HEK293 (cell line): ENCODE results near the gene KRT82.

ENCODE experiments used
- KLF1 ChIP-seq: fragments of 450-650 bp; formaldehyde crosslinking; IDR thresholded peaks from 2 replicates; pipeline ENCODE4 v1.5.1; 2016; ENCODE audit warnings: missing biosample characterization, missing genetic modification characterization
- KLF10 ChIP-seq: fragments of 450-650 bp; IDR thresholded peaks from 2 replicates; pipeline ENCODE4 v1.5.1; 2018; ENCODE audit warnings: missing biosample characterization, mild to moderate bottlenecking, missing genetic modification characterization
- MEIS1 ChIP-seq: sonication (generic); formaldehyde crosslinking; IDR thresholded peaks from 2 replicates; pipeline ENCODE4 v1.8.1; 2022; ENCODE audit warnings: missing genetic modification reagents, mild to moderate bottlenecking, borderline replicate concordance
- ZNF121 ChIP-seq: fragments of 450-650 bp; formaldehyde crosslinking; IDR thresholded peaks from 2 replicates; pipeline ENCODE4 v1.5.1; 2016; ENCODE audit warnings: missing biosample characterization, missing genetic modification characterization
- ZNF624 ChIP-seq: fragments of 450-650 bp; formaldehyde crosslinking; IDR thresholded peaks from 2 replicates; pipeline ENCODE4 v1.5.1; 2017; ENCODE audit warnings: missing biosample characterization, missing genetic modification characterization
- ZNF629 ChIP-seq: fragments of 450-650 bp; formaldehyde crosslinking; IDR thresholded peaks from 2 replicates; pipeline ENCODE4 v1.5.1; 2017; ENCODE audit warnings: missing biosample characterization, missing genetic modification characterization
- TF ChIP-seq, protein P1 (sequence below): fragments of 450-650 bp; formaldehyde crosslinking; IDR thresholded peaks from 2 replicates; pipeline ENCODE4 v1.5.1; 2016; ENCODE audit warnings: missing biosample characterization, missing genetic modification characterization
- TF ChIP-seq, protein P2 (sequence below): fragments of 450-650 bp; formaldehyde crosslinking; IDR thresholded peaks from 2 replicates; pipeline ENCODE4 v1.5.1; 2016; ENCODE audit warnings: missing biosample characterization, missing genetic modification characterization
- TF ChIP-seq, protein P3 (sequence below): fragments of 450-650 bp; formaldehyde crosslinking; IDR thresholded peaks from 2 replicates; pipeline ENCODE4 v1.5.1; 2016; ENCODE audit warnings: missing biosample characterization, missing genetic modification characterization
- TF ChIP-seq, protein P4 (sequence below): fragments of 450-650 bp; formaldehyde crosslinking; IDR thresholded peaks from 2 replicates; pipeline ENCODE4 v1.5.1; 2017; ENCODE audit warnings: missing biosample characterization, missing genetic modification characterization
- TF ChIP-seq, protein P5 (sequence below): fragments of 450-650 bp; formaldehyde crosslinking; conservative IDR thresholded peaks from 2 replicates; pipeline ENCODE4 v1.5.1; 2016; ENCODE audit warnings: low read depth, missing biosample characterization, missing genetic modification characterization
- TF ChIP-seq, protein P6 (sequence below): fragments of 450-650 bp; formaldehyde crosslinking; IDR thresholded peaks from 2 replicates; pipeline ENCODE4 v1.5.1; 2016; ENCODE audit warnings: missing biosample characterization, missing genetic modification characterization

DNA sequence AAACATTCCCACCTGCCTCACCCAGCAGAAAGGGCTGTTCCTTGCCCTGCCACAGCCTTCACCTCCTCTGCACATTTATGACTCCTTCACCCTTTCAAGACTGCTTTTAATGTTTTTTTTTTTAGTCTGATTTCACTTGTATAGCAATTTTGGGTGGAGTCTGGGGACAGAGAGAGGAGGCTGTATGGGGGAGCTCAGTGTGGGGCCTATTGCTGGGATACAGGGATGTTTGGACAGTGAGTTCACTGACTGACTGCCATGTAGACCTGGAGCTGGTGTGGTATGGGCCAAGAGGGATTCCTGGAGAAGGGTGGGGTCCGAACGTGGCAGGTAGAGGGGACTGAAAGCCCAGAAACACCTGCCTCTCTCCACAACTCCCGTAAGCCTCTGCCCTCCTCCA is 36.9 kb downstream of the KRT82 start:
- TF ChIP-seq, protein P1, sequence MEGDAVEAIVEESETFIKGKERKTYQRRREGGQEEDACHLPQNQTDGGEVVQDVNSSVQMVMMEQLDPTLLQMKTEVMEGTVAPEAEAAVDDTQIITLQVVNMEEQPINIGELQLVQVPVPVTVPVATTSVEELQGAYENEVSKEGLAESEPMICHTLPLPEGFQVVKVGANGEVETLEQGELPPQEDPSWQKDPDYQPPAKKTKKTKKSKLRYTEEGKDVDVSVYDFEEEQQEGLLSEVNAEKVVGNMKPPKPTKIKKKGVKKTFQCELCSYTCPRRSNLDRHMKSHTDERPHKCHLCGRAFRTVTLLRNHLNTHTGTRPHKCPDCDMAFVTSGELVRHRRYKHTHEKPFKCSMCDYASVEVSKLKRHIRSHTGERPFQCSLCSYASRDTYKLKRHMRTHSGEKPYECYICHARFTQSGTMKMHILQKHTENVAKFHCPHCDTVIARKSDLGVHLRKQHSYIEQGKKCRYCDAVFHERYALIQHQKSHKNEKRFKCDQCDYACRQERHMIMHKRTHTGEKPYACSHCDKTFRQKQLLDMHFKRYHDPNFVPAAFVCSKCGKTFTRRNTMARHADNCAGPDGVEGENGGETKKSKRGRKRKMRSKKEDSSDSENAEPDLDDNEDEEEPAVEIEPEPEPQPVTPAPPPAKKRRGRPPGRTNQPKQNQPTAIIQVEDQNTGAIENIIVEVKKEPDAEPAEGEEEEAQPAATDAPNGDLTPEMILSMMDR = no peak
- TF ChIP-seq, protein P2, sequence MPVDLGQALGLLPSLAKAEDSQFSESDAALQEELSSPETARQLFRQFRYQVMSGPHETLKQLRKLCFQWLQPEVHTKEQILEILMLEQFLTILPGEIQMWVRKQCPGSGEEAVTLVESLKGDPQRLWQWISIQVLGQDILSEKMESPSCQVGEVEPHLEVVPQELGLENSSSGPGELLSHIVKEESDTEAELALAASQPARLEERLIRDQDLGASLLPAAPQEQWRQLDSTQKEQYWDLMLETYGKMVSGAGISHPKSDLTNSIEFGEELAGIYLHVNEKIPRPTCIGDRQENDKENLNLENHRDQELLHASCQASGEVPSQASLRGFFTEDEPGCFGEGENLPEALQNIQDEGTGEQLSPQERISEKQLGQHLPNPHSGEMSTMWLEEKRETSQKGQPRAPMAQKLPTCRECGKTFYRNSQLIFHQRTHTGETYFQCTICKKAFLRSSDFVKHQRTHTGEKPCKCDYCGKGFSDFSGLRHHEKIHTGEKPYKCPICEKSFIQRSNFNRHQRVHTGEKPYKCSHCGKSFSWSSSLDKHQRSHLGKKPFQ (tag by site-specific recombination) = no peak
- TF ChIP-seq, protein P3, sequence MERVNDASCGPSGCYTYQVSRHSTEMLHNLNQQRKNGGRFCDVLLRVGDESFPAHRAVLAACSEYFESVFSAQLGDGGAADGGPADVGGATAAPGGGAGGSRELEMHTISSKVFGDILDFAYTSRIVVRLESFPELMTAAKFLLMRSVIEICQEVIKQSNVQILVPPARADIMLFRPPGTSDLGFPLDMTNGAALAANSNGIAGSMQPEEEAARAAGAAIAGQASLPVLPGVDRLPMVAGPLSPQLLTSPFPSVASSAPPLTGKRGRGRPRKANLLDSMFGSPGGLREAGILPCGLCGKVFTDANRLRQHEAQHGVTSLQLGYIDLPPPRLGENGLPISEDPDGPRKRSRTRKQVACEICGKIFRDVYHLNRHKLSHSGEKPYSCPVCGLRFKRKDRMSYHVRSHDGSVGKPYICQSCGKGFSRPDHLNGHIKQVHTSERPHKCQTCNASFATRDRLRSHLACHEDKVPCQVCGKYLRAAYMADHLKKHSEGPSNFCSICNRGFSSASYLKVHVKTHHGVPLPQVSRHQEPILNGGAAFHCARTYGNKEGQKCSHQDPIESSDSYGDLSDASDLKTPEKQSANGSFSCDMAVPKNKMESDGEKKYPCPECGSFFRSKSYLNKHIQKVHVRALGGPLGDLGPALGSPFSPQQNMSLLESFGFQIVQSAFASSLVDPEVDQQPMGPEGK (tag by site-specific recombination) = no peak
- TF ChIP-seq, protein P4, sequence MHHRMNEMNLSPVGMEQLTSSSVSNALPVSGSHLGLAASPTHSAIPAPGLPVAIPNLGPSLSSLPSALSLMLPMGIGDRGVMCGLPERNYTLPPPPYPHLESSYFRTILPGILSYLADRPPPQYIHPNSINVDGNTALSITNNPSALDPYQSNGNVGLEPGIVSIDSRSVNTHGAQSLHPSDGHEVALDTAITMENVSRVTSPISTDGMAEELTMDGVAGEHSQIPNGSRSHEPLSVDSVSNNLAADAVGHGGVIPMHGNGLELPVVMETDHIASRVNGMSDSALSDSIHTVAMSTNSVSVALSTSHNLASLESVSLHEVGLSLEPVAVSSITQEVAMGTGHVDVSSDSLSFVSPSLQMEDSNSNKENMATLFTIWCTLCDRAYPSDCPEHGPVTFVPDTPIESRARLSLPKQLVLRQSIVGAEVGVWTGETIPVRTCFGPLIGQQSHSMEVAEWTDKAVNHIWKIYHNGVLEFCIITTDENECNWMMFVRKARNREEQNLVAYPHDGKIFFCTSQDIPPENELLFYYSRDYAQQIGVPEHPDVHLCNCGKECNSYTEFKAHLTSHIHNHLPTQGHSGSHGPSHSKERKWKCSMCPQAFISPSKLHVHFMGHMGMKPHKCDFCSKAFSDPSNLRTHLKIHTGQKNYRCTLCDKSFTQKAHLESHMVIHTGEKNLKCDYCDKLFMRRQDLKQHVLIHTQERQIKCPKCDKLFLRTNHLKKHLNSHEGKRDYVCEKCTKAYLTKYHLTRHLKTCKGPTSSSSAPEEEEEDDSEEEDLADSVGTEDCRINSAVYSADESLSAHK (tag by site-specific recombination) = no peak
- TF ChIP-seq ZNF624 = no peak
- TF ChIP-seq ZNF121 (tag by site-specific recombination) = no peak
- no peak for TF ChIP-seq MEIS1
- TF ChIP-seq, protein P5, sequence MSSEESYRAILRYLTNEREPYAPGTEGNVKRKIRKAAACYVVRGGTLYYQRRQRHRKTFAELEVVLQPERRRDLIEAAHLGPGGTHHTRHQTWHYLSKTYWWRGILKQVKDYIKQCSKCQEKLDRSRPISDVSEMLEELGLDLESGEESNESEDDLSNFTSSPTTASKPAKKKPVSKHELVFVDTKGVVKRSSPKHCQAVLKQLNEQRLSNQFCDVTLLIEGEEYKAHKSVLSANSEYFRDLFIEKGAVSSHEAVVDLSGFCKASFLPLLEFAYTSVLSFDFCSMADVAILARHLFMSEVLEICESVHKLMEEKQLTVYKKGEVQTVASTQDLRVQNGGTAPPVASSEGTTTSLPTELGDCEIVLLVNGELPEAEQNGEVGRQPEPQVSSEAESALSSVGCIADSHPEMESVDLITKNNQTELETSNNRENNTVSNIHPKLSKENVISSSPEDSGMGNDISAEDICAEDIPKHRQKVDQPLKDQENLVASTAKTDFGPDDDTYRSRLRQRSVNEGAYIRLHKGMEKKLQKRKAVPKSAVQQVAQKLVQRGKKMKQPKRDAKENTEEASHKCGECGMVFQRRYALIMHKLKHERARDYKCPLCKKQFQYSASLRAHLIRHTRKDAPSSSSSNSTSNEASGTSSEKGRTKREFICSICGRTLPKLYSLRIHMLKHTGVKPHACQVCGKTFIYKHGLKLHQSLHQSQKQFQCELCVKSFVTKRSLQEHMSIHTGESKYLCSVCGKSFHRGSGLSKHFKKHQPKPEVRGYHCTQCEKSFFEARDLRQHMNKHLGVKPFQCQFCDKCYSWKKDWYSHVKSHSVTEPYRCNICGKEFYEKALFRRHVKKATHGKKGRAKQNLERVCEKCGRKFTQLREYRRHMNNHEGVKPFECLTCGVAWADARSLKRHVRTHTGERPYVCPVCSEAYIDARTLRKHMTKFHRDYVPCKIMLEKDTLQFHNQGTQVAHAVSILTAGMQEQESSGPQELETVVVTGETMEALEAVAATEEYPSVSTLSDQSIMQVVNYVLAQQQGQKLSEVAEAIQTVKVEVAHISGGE (tag by site-specific recombination) = no peak
- TF ChIP-seq ZNF629 = no peak
- TF ChIP-seq KLF1 (tag by site-specific recombination) = no peak
- TF ChIP-seq KLF10 (tag by site-specific recombination) = no peak
- TF ChIP-seq, protein P6, sequence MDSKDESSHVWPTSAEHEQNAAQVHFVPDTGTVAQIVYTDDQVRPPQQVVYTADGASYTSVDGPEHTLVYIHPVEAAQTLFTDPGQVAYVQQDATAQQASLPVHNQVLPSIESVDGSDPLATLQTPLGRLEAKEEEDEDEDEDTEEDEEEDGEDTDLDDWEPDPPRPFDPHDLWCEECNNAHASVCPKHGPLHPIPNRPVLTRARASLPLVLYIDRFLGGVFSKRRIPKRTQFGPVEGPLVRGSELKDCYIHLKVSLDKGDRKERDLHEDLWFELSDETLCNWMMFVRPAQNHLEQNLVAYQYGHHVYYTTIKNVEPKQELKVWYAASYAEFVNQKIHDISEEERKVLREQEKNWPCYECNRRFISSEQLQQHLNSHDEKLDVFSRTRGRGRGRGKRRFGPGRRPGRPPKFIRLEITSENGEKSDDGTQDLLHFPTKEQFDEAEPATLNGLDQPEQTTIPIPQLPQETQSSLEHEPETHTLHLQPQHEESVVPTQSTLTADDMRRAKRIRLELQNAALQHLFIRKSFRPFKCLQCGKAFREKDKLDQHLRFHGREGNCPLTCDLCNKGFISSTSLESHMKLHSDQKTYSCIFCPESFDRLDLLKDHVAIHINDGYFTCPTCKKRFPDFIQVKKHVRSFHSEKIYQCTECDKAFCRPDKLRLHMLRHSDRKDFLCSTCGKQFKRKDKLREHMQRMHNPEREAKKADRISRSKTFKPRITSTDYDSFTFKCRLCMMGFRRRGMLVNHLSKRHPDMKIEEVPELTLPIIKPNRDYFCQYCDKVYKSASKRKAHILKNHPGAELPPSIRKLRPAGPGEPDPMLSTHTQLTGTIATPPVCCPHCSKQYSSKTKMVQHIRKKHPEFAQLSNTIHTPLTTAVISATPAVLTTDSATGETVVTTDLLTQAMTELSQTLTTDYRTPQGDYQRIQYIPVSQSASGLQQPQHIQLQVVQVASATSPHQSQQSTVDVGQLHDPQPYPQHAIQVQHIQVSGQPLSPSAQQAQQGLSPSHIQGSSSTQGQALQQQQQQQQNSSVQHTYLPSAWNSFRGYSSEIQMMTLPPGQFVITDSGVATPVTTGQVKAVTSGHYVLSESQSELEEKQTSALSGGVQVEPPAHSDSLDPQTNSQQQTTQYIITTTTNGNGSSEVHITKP (tag by site-specific recombination) = no peak
